CD14-positive monocyte (primary cell): Measurements from ENCODE around the gene HCN2. TPM values are rescaled to one million over a fixed set of nuclear protein-coding genes. Genes with fewer than 3 reads are reported as not detected.

Source experiments
- DNase-seq, 3 donors: peaks; one replicate each; pipeline ENCODE4 v3.0.0-alpha.2; 2011 to 2022
- H2AFZ ChIP-seq: 2 replicates; pipeline ENCODE4 v1.6.0; 2012; ENCODE audit warnings: mild to moderate bottlenecking, low read depth, low read length, inconsistent platforms; ENCODE audit not compliant: insufficient read depth, poor library complexity, severe bottlenecking
- H3K27ac ChIP-seq, 2 donors: 1 replicate in 1 of 2; 2 replicates in 1 of 2; pipeline ENCODE4 v1.5.1; 2012 to 2013; ENCODE audit warnings: low read length in 2 of 2, control low read depth in 1 of 2, inconsistent platforms in 1 of 2, low read depth in 1 of 2, mild to moderate bottlenecking in 1 of 2
- H3K27me3 ChIP-seq, 2 donors: one replicate each; pipeline versions ENCODE4 v1.6.0 to v1.6.1; 2011 to 2013; ENCODE audit warnings: low read length in 2 of 2; ENCODE audit not compliant: control insufficient read depth in 2 of 2, insufficient read depth in 2 of 2
- H3K36me3 ChIP-seq, 2 donors: replicated peaks in 1 of 2; 1 replicate in 1 of 2; 2 replicates in 1 of 2; pipeline versions ENCODE4 v1.5.1 to v1.6.1; 2012 to 2013; ENCODE audit warnings: low read length in 2 of 2, control low read depth in 1 of 2, inconsistent platforms in 1 of 2, mild to moderate bottlenecking in 1 of 2; ENCODE audit not compliant: insufficient read depth in 2 of 2, control insufficient read depth in 1 of 2
- H3K4me1 ChIP-seq, 2 donors: 1 replicate in 1 of 2; 2 replicates in 1 of 2; pipeline versions ENCODE4 v1.5.1 to v1.6.1; 2012 to 2013; ENCODE audit warnings: low read length in 2 of 2, control low read depth in 1 of 2, inconsistent platforms in 1 of 2, mild to moderate bottlenecking in 1 of 2, moderate library complexity in 1 of 2; ENCODE audit not compliant: insufficient read depth in 2 of 2, control insufficient read depth in 1 of 2
- H3K4me2 ChIP-seq: replicated peaks from 2 replicates; pipeline ENCODE3; 2012; ENCODE audit warnings: low read length, moderate library complexity, mild to moderate bottlenecking; ENCODE audit not compliant: poor library complexity, severe bottlenecking; ENCODE audit errors: extremely low read depth
- H3K4me3 ChIP-seq, 3 experiments: fragments of 200-600 bp in 1 of 3; sonication (generic) in 1 of 3; replicated peaks in 1 of 3; 1 replicate in 2 of 3; 2 replicates in 1 of 3; pipeline ENCODE4 v1.5.1; 2011 to 2013; ENCODE audit warnings: low read length in 3 of 3, mild to moderate bottlenecking in 3 of 3, control low read depth in 2 of 3, low read depth in 2 of 3, inconsistent platforms in 1 of 3, moderate library complexity in 1 of 3
- H3K79me2 ChIP-seq: 2 replicates; pipeline ENCODE4 v1.6.0; 2012; ENCODE audit warnings: mild to moderate bottlenecking, control low read depth, inconsistent platforms, low read length, moderate library complexity; ENCODE audit not compliant: insufficient read depth
- H3K9ac ChIP-seq: 2 replicates; pipeline ENCODE4 v1.6.0; 2017; ENCODE audit warnings: low read length, mild to moderate bottlenecking; ENCODE audit not compliant: insufficient read depth, poor library complexity, severe bottlenecking
- H3K9me3 ChIP-seq, 2 donors: replicated peaks in 1 of 2; 1 replicate in 1 of 2; 2 replicates in 1 of 2; pipeline versions ENCODE4 v1.5.1 to v1.6.1; 2012 to 2013; ENCODE audit warnings: low read length in 2 of 2, control low read depth in 1 of 2; ENCODE audit not compliant: control insufficient read depth in 1 of 2, insufficient read depth in 1 of 2
- H4K20me1 ChIP-seq: 2 replicates; pipeline ENCODE4 v1.6.0; 2012; ENCODE audit warnings: mild to moderate bottlenecking, low read length, control low read depth, moderate library complexity; ENCODE audit not compliant: insufficient read depth
- H3K27ac Mint-ChIP-seq, 7 donors: one replicate each; pipeline ENCODE4 v1.8.0; 2020; ENCODE audit warnings: mild to moderate bottlenecking in 7 of 7, mixed read lengths in 7 of 7, moderate library complexity in 6 of 7, inconsistent platforms in 2 of 7
- H3K27me3 Mint-ChIP-seq, 3 donors: one replicate each; pipeline ENCODE4 v1.8.0; 2021 to 2022; ENCODE audit warnings: low read depth in 3 of 3, mild to moderate bottlenecking in 3 of 3, mixed read lengths in 3 of 3, moderate library complexity in 3 of 3, inconsistent platforms in 1 of 3
- H3K36me3 Mint-ChIP-seq, 2 donors: one replicate each; pipeline ENCODE4 v1.8.0; 2020; ENCODE audit warnings: mixed read lengths in 2 of 2, inconsistent platforms in 1 of 2, mild to moderate bottlenecking in 1 of 2
- H3K4me1 Mint-ChIP-seq: one replicate; pipeline ENCODE4 v1.8.0; 2020; ENCODE audit warnings: mild to moderate bottlenecking, mixed read lengths
- H3K4me3 Mint-ChIP-seq, 2 donors: one replicate each; pipeline ENCODE4 v1.8.0; 2020; ENCODE audit warnings: mild to moderate bottlenecking in 2 of 2, mixed read lengths in 2 of 2, moderate library complexity in 1 of 2
- H3K9me3 Mint-ChIP-seq, 7 donors: one replicate each; pipeline ENCODE4 v1.8.0; 2020 to 2022; ENCODE audit warnings: mixed read lengths in 7 of 7, mild to moderate bottlenecking in 6 of 7, moderate library complexity in 6 of 7, inconsistent platforms in 2 of 7
- WGBS: methylation state at CpG from one replicate; pipeline ENCODE4 v1.1.5; 2013; ENCODE audit warnings: missing lambda C conversion rate; ENCODE audit not compliant: insufficient coverage; 5-methylcytosine and 5-hydroxymethylcytosine counted together
- intact Hi-C, 2 donors: fragments of 100-400 bp; cut with micrococcal nuclease; formaldehyde crosslinking; loops; one replicate each; pipeline versions ENCODE4 v1.15.0 to v1.15.1; 2023
- polyA plus RNA-seq, 3 donors: library from polyadenylated mRNA; depleted of rRNA in 1 of 3; unstranded in 2 of 3; stranded (reverse) in 1 of 3; fragments of 300-500 nt in 2 of 3; fragments of >200 nt in 1 of 3; fragmentation: Illumina TruSeq in 2 of 3; gene quantifications; 1 replicate in 2 of 3; 2 replicates in 1 of 3; pipeline ENCODE4 v1.2.3, GENCODE V29; 2012 to 2021
- TF ChIP-seq, protein P1 (sequence below): fragments of 200-600 bp; IDR thresholded peaks from one replicate; pipeline ENCODE4 v1.8.0; 2022; ENCODE audit warnings: antibody characterized with exemption, mild to moderate bottlenecking

HCN2 gene
- polyA plus RNA-seq, 3 donors = 0.21 TPM; not detected in 2

DNA sequence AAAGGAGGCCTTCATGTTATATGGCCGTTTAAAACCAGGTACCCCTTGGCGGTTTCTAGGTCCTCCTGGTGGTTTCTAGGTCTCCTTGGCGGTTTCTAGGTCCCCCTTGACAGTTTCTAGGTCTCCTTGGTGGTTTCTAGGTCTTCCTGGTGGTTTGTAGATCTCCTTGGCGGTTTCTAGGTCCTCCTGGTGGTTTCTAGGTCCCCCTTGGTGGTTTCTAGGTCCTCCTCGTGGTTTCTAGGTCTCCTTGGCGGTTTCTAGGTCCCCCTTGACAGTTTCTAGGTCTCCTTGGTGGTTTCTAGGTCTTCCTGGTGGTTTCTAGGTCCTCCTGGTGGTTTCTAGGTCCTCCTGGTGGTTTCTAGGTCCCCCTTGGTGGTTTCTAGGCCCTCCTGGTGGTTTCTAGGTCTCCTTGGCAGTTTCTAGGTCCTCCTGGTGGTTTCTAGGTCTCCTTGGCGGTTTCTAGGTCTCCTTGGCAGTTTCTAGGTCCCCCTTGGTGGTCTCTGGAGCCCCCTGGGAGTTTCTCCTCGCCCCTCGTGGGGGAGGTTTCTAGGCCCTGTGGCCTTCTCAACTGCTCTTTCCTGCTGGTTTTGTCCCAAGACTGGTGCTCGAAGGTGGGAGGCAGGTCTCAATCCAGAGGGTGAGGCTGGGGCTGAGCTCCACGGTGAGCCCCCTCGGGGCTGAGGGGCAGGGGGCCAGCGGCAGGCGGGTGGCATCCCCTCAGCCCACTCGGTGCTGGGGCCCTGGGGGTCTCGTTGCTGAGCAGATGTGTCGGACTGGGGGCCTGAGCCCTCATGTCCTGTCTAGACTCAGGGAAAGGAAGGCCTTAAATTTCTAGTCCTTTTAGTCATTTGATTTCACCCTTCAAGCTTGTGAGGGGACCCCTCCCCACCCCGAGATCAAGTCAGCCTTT is 8.0 kb downstream of the HCN2 start:
- Histone ChIP-seq H3K79me2 (no peaks in the 10 kb centered on the region), H4K20me1 (no peaks in the 10 kb centered on the region), H3K27ac (no peak overlapping the region), H3K36me3 (no peaks in the 10 kb centered on the region), H3K27me3 (peaks cover 0 to 4% of the 10 kb centered on the region in 2 donors), H3K9me3 (peaks cover 0 to 21% of the 10 kb centered on the region in 2 donors), H3K9ac (no peak overlapping the region), H3K4me2 (no peak overlapping the region), H3K4me1 (no peaks in the 10 kb centered on the region), H2AFZ (no peak overlapping the region), H3K4me3 (no peak overlapping the region)
- Mint-ChIP-seq H3K27ac (no peak overlapping the region), H3K4me3 (no peak overlapping the region), H3K36me3 (no peaks in the 10 kb centered on the region), H3K27me3 (peaks cover 22 to 34% (median 31%) of the 10 kb centered on the region in 3 donors), H3K9me3 (peaks cover 2 to 25% (median 11%) of the 10 kb centered on the region in 7 donors), H3K4me1 (peaks cover 2% of the 10 kb centered on the region)
- TF ChIP-seq, protein P1, sequence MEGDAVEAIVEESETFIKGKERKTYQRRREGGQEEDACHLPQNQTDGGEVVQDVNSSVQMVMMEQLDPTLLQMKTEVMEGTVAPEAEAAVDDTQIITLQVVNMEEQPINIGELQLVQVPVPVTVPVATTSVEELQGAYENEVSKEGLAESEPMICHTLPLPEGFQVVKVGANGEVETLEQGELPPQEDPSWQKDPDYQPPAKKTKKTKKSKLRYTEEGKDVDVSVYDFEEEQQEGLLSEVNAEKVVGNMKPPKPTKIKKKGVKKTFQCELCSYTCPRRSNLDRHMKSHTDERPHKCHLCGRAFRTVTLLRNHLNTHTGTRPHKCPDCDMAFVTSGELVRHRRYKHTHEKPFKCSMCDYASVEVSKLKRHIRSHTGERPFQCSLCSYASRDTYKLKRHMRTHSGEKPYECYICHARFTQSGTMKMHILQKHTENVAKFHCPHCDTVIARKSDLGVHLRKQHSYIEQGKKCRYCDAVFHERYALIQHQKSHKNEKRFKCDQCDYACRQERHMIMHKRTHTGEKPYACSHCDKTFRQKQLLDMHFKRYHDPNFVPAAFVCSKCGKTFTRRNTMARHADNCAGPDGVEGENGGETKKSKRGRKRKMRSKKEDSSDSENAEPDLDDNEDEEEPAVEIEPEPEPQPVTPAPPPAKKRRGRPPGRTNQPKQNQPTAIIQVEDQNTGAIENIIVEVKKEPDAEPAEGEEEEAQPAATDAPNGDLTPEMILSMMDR = no peak
- intact Hi-C loops = no loop called here
- 87% methylated on average over 11 of the region's 18 CpGs for WGBS
- no peak for DNase-seq

DNA sequence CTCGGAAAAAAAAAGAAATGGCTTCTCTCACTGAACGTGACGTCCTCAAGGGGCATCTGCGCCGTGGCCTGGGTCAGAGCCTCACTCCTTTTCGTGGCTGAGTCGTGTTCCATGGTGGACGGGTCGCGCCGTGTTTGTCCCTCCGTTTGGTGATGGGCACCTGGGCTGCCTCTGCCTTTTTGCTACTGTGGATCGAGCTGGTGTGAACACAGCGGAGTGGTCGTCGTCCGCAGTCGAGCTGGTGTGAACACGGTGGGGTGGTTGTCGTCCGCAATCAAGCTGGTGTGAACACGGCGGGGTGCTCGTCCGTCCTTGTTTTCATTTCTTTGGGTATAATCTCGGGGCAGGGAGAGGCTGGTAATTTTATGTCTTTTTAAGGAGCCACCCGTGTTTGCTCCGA is 11.6 kb downstream of the HCN2 start:
- Mint-ChIP-seq H3K4me3 (peak overlapping the region in 1 of 2 donors; percentile 35), H3K4me1 (peaks cover 2% of the 10 kb centered on the region), H3K27me3 (peaks cover 8 to 13% (median 10%) of the 10 kb centered on the region in 3 donors), H3K9me3 (peaks cover 4 to 32% (median 11%) of the 10 kb centered on the region in 7 donors), H3K27ac (no peak overlapping the region), H3K36me3 (no peaks in the 10 kb centered on the region)
- no peaks in the 10 kb centered on the region for H3K4me1 ChIP-seq
- H3K27me3 ChIP-seq = no peaks in the 10 kb centered on the region
- intact Hi-C loops = no loop called here
- H3K9ac ChIP-seq = no peak overlapping the region
- no peaks in the 10 kb centered on the region for H3K79me2 ChIP-seq
- TF ChIP-seq, protein P1 = no peak
- no peaks in the 10 kb centered on the region for H4K20me1 ChIP-seq
- no peak overlapping the region for H3K4me3 ChIP-seq
- no peak overlapping the region for H3K4me2 ChIP-seq
- no peaks in the 10 kb centered on the region for H3K36me3 ChIP-seq
- no peak for DNase-seq
- no peak overlapping the region for H2AFZ ChIP-seq
- 94% methylated on average over 28 of the region's 28 CpGs for WGBS
- no peak overlapping the region for H3K27ac ChIP-seq
- peaks cover 0 to 21% of the 10 kb centered on the region in 2 donors for H3K9me3 ChIP-seq
